Activated CD4-positive, CD25-positive, alpha-beta regulatory T cell treated with anti-CD3 and anti-CD28 coated beads, Interleukin-2, amount 50 U/mL, for 72 hours (primary cell): ENCODE results near the gene TEX28.
"Not testable (repeated sequence)": the region's sequence is repeated elsewhere in the genome, so short reads cannot be mapped to it uniquely, and the experiment has no call there.

ENCODE experiments used
- DNase-seq: peaks from one replicate; pipeline ENCODE4 v3.0.0; 2021

Gene TEX28, protein sequence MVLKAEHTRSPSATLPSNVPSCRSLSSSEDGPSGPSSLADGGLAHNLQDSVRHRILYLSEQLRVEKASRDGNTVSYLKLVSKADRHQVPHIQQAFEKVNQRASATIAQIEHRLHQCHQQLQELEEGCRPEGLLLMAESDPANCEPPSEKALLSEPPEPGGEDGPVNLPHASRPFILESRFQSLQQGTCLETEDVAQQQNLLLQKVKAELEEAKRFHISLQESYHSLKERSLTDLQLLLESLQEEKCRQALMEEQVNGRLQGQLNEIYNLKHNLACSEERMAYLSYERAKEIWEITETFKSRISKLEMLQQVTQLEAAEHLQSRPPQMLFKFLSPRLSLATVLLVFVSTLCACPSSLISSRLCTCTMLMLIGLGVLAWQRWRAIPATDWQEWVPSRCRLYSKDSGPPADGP

DNA sequence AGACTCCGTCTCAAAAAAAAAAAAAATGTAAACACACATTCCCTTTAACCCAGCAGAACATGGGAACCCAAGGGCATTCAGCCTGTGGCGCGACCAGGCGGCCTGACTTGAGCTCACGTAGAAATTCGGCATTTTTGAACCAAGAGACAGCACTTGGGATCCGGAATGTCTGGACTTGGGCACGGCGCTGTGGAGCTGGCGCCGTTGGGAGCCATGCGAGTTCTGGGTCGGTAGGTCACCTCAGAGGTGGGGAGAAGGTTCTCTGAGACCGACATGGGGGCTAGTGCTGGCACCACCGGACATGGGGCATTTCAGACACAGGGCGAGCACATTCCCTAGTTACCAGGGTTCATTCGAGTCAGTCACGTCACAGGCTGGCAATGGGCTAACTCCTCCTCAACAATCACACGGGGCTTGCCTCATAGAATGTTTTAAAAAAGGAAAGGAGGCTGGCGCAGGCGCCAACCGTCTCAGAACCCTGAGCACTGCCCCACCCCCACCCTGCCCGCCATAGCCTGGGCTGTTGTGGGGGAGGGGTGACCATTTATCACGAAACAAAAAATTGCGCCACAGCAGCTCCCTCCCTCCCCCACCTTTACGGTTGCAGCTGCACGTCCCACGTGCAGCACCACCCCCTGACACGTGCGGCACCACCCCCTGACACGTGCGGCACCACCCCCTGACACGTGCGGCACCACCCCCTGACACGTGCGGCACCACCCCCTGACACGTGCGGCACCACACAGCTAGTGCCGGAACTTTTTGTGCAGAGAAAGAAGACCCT, at the start of gene TEX28:
TSS of gene TEX28 (minus strand) at position 334 of the 784 bp plus-strand sequence. CDS start 3,007 bp downstream, outside the sequence.
- DNase-seq = no peak

GRCh38 chrX:154343620-154344019, 48.7 kb upstream of the TEX28 start:
- not testable (repeated sequence) for DNase-seq

- DNase-seq = not testable (repeated sequence)
Measured at GRCh38 chrX:154343063-154343462, 48.1 kb upstream of the TEX28 start.

DNA sequence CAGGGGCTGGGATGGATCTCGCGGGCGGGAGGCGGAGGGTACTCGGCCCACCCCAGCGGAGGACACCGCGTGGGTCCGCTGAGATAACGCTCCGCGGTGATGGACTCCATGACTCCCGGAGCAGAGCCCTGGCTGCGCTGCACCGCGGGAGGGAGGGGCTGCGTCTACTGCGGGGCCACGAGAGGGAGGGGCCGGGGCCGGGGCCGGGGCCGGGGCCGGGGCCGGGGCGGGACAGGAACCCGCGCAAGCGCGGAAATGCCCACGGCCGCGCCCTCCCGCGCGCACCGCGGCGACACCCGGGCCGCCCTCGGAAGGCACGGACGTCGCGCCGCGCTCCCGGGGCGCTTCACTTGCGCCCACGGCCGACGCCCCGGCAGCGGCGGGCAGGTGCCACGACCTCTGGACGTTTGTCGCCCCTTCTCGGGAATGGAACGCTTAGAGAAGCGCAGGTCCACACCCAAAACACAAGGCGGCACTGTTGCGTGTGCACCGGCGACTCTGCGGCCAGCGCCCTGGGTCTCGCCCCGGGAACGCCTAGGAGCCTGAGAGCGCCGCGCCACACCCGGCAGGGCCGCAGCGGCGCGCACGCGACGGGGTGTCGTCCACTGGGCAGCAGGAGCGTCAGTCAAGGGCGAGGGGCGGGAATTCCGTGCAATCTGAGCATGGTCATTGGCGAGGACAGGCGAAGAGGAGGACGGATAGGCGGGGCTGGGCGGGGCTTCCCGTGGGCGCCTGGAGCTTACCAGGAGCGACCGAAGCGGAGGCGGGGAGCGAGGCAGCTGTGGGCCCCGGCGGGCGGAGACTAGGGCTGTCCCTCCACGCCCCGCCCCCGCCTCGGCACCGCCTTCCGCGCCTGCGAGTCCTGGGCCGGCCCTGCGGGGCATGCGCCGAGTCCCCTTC, 46.7 kb upstream of the TEX28 start:
- peak; percentile 36 for DNase-seq

- no peak for DNase-seq
Measured at GRCh38 chrX:154334496-154334895, 39.6 kb upstream of the TEX28 start.

DNA sequence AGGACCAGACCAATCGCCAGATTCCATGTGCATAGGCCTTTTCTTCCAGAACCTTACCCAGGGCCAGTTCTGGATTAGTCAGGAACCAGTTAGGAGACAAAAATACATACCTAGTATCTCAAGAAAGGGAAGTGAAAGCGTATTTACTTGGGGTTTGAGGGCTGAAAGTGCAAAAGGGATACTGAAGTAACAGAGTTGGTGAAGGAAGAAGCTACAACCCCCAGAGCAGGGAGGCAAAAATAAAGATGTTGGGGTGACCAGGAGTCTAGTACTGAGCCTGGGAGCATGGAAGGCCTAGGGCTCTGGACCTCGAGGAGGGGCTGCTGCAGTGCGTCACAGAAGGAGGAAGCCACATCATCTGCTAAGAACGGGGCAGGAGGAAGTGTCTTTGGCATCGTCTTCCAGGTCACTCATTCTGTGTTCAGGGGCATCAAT, 38.9 kb upstream of the TEX28 start:
- DNase-seq = no peak

DNA sequence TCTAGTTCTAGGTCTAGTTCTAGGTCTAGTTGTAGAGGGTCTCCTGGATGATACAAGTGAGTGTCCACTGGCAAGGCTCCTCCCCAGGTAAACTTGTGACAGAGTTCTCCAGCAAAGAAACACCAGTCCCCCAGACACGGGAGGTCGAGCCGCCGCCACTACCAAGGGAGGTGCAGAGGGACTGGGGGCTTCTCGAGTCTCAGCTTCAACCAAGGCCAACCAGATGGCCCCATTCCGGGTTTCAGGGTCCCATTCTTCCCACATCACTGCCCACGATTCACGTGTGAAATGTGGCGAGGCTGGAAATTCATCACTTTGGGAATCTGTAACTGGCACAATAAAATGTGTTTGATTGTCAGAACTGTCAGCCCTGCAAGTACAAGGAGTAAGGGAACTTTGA, 38.2 kb upstream of the TEX28 start:
- no peak for DNase-seq

GRCh38 chrX:154332561-154332960, 37.6 kb upstream of the TEX28 start:
- DNase-seq = no peak

GRCh38 chrX:154329294-154329693, 34.4 kb upstream of the TEX28 start:
- no peak for DNase-seq

GRCh38 chrX:154328646-154329045, 33.7 kb upstream of the TEX28 start:
- DNase-seq = no peak

DNA sequence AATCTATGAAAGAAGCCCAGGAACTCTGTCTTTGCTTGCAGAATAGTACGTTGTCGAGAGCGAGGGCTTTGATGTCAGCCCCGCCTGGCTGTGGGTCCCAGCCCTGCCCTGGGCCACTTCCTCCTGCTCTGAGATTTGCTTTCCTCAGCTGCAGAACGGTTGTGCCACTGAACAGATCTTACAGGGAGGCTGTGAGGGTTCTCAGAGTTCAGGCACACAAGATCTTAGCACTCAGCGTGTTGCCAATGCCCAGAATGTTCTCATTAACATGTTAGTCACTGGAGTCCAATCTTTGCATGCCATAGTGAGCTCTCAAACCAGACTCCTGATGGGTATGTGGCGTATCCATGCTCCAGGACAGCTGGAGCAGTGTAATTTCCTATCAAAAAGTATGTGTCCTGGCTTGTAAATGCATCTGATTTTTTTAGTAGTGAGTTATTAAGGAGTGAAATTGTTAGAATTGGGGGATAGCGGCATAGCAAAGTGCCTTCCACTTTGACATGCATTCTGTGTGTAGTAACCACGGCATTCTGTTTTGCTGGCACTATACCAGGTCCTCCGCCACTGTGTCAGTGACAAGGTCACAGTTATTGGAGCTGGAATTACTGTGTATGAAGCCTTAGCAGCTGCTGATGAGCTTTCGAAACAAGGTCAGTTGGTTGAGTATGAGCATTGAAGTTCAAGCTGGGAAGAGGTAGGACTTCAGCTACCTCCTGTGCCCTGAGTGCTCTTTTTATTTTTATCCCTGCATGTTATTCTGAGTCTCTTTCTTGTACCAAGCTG, 32.3 kb upstream of the TEX28 start:
- DNase-seq = no peak

GRCh38 chrX:154325541-154325940, 30.6 kb upstream of the TEX28 start:
- DNase-seq = no peak

GRCh38 chrX:154323537-154323936, 28.6 kb upstream of the TEX28 start:
- no peak for DNase-seq

GRCh38 chrX:154322890-154323289, 28.0 kb upstream of the TEX28 start:
- no peak for DNase-seq

DNA sequence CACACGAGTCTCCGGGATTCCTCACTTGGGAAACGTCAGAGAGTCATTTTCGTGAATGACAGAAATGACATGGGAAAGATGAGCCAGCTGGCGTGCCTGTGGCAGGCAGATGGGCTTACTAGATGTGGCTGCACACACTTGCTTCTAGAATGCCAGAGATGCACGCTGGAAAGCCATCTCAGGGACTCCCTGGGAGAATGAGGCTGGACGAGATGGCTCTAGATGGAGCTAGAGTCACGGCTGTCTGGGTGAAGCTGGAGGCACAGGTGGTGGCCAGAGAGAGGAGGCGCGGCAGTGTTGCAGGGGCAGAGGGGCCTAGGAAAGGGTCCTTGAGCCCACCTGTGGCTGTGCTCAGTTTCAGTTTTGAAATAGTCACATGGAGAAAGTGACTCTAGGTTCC, 26.7 kb upstream of the TEX28 start:
- DNase-seq = no peak

DNA sequence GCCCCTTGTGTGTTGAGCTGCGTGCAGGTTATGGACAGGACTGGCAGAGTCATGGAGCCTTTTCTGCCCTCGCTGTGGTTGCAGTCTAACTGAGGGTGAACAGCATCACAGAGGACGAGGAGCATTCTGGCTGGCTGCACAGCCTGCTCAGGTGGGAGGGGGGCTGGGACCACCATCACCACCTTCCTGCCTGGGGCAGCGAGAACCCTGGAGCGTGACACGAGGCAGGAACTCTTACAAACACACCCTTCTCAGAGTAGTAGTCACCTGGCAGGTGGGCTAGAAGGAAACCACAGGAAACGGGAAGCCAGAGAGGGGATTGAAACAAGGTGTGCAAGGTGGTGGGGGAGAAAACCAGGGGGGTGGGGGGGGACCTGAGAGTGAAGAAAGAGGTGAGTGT, 26.2 kb upstream of the TEX28 start:
- DNase-seq = no peak

GRCh38 chrX:154320406-154320805, 25.5 kb upstream of the TEX28 start:
- DNase-seq = no peak

- DNase-seq = no peak
Measured at GRCh38 chrX:154317391-154317995, 22.6 kb upstream of the TEX28 start.

GRCh38 chrX:154315416-154315815, 20.5 kb upstream of the TEX28 start:
- DNase-seq = no peak

DNA sequence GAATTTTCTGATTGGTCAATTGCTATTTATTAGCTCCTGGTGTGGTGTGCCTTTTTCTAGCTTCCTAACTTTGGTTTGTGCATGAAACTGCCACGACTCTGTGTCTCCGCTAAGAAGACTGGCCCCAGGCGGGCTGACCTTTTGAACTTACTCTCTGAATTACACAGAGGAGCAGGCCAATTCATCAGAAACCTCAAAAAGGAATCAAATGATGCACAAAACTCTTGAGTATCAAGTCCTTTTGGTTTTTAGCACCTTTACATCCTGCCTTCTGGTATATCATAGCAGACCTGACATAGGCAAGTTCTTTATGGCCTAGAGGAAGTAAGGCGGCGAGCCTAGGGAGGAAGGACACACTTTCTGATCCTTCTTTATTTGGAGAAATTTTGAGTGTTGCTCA, 18.2 kb upstream of the TEX28 start:
- DNase-seq = no peak

DNA sequence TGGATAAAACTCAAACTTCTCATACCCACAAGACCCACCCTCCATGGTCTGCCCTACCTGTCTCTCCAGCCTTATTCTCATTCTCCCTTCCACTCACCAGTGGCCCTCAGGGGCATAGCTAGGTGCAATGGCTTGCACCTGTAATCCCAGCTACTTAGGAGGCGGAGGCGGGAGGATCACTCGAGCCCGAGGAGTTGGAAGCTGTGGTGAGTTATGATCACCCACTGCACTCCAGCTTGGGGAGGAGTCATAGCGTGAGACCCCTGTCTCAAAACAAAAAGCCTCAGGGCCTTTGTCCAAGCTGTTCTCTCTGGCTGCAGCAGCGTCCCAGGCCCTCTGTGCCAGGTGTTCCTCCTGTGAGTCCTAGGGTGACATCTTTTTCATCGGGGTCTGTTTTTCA, 17.2 kb upstream of the TEX28 start:
- DNase-seq = no peak
